Measurements from ENCODE around the gene WNT5A. TPM values are rescaled to one million over a fixed set of nuclear protein-coding genes. Genes with fewer than 3 reads are reported as not detected.

Gene WNT5A
- total RNA-seq, 1 donor from 2014 or later = 5.5 TPM

GRCh38 chr3:55417211-55417610, 69.9 kb downstream of the WNT5A start:
- H3K27ac Mint-ChIP-seq = no peak overlapping the region
- DNase-seq (ENCODE audit: low spot score, unreplicated experiment) = no peak
- TF ChIP-seq, protein P1, sequence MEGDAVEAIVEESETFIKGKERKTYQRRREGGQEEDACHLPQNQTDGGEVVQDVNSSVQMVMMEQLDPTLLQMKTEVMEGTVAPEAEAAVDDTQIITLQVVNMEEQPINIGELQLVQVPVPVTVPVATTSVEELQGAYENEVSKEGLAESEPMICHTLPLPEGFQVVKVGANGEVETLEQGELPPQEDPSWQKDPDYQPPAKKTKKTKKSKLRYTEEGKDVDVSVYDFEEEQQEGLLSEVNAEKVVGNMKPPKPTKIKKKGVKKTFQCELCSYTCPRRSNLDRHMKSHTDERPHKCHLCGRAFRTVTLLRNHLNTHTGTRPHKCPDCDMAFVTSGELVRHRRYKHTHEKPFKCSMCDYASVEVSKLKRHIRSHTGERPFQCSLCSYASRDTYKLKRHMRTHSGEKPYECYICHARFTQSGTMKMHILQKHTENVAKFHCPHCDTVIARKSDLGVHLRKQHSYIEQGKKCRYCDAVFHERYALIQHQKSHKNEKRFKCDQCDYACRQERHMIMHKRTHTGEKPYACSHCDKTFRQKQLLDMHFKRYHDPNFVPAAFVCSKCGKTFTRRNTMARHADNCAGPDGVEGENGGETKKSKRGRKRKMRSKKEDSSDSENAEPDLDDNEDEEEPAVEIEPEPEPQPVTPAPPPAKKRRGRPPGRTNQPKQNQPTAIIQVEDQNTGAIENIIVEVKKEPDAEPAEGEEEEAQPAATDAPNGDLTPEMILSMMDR (IDR thresholded peaks at IDR 0.05; ENCODE audit: unreplicated experiment) = no peak
- H3K4me1 Mint-ChIP-seq (ENCODE audit: low read depth) = peaks cover 7% of the 10 kb centered on the region
- peaks cover 18% of the 10 kb centered on the region for H3K9me3 Mint-ChIP-seq (ENCODE audit: low read depth)
- H3K36me3 Mint-ChIP-seq (ENCODE audit: insufficient read depth) = no peaks in the 10 kb centered on the region
- no peak overlapping the region for H3K4me3 Mint-ChIP-seq (ENCODE audit: low read depth)
- H3K27me3 Mint-ChIP-seq = peaks cover 4% of the 10 kb centered on the region

DNA sequence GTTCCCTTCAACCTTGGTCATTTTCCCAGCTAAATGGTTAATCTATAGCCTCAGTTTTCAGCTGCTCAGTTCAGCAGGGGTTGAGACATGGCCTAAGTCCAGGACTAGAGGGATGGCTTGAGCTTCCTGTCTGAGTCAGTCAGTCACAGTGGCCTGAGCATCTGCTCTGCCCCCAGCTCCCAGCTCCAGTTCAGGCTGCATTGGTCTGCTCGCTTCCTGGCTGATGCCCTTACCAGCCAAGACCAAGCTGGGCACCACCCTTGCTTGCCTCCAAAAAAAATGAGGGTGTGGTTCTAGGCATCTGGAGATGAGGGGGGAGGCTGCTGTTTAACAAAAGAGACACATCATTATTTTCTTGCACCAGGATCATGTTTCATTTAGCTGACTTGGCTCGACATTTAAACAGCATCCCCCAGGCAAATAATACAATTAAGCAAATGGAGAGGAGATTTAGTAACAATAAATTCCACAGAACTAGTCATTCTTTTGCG, 70.7 kb downstream of the WNT5A start:
- TF ChIP-seq, protein P1 (IDR thresholded peaks at IDR 0.05; ENCODE audit: unreplicated experiment) = no peak
- H3K27me3 Mint-ChIP-seq = peaks cover 4% of the 10 kb centered on the region
- no peak overlapping the region for H3K27ac Mint-ChIP-seq
- H3K4me1 Mint-ChIP-seq (ENCODE audit: low read depth) = peaks cover 7% of the 10 kb centered on the region
- H3K36me3 Mint-ChIP-seq (ENCODE audit: insufficient read depth) = no peaks in the 10 kb centered on the region
- no peak for DNase-seq (ENCODE audit: low spot score, unreplicated experiment)
- H3K9me3 Mint-ChIP-seq (ENCODE audit: low read depth) = peaks cover 14% of the 10 kb centered on the region
- no peak overlapping the region for H3K4me3 Mint-ChIP-seq (ENCODE audit: low read depth)

Measured in progenitor cell of endocrine pancreas (in vitro differentiated cells).